Breast epithelium (tissue), 4 donors: Measurements from ENCODE around the gene ANXA4. TPM values are rescaled to one million over a fixed set of nuclear protein-coding genes. Genes with fewer than 3 reads are reported as not detected.

Source experiments
- DNase-seq, 2 donors: peaks; one replicate each; pipeline ENCODE4 v3.0.0-alpha.2; 2019; ENCODE audit warnings: low spot score in 2 of 2
- H3K27ac ChIP-seq, 2 donors: fragments of 200-600 bp; sonication (generic) in 1 of 2; one replicate each; pipeline ENCODE4 v1.5.1; 2016 to 2019; ENCODE audit warnings: mild to moderate bottlenecking in 1 of 2
- H3K27me3 ChIP-seq, 2 donors: fragments of 200-600 bp; sonication (generic) in 1 of 2; one replicate each; pipeline versions ENCODE4 v1.5.1 to v1.6.0; 2017 to 2019; ENCODE audit warnings: control low read depth in 1 of 2, mild to moderate bottlenecking in 1 of 2
- H3K36me3 ChIP-seq: fragments of 200-600 bp; one replicate; pipeline ENCODE4 v1.5.1; 2019
- H3K4me1 ChIP-seq, 2 donors: fragments of 200-600 bp; sonication (generic); one replicate each; pipeline ENCODE4 v1.5.1; 2016 to 2019; ENCODE audit warnings: control low read depth in 1 of 2
- H3K4me3 ChIP-seq, 3 donors: fragments of 200-600 bp; sonication (generic); 1 replicate in 2 of 3; 2 replicates in 1 of 3; pipeline ENCODE4 v1.5.1; 2016 to 2019; ENCODE audit warnings: mild to moderate bottlenecking in 3 of 3, moderate library complexity in 2 of 3
- H3K9me3 ChIP-seq, 2 donors: fragments of 200-600 bp; sonication (generic) in 1 of 2; one replicate each; pipeline ENCODE4 v1.5.1; 2016 to 2019; ENCODE audit warnings: control low read depth in 1 of 2
- CTCF ChIP-seq, 3 donors: fragments of 450-650 bp; IDR thresholded peaks; one replicate each; pipeline ENCODE4 v1.5.1; 2016 to 2017; ENCODE audit warnings: antibody characterized with exemption in 3 of 3, mild to moderate bottlenecking in 3 of 3, moderate library complexity in 3 of 3
- POLR2A ChIP-seq: fragments of 450-650 bp; IDR thresholded peaks from one replicate; pipeline ENCODE4 v1.6.1; 2016; ENCODE audit warnings: antibody characterized with exemption, mild to moderate bottlenecking, moderate library complexity
- POLR2AphosphoS5 ChIP-seq, 3 donors: sonication (generic); formaldehyde crosslinking; IDR thresholded peaks; one replicate each; pipeline ENCODE4 v1.6.1; 2017; ENCODE audit warnings: antibody characterized with exemption in 3 of 3
- intact Hi-C: fragments of 100-400 bp; cut with DNase I; formaldehyde crosslinking; loops from one replicate; pipeline ENCODE4 v1.15.1; 2023; ENCODE audit warnings: low total_unique reads
- total RNA-seq, 3 donors: library from RNA; depleted of rRNA; stranded (reverse); fragments of >200 nt; gene quantifications; one replicate each; pipeline ENCODE4 v1.1.0, GENCODE V29; 2016

Gene ANXA4
- total RNA-seq, 3 donors from 2014 or later, result 61.6 to 77.1 (median 65.6) TPM

GRCh38 chr2:69753659-69754363 lies 11.9 kb downstream of the ANXA4 start:
- no peak for DNase-seq
- intact Hi-C loops, result loop anchor here (10.0 kb wide), 1 partner anchor 811 kb away; no protein-coding TSS in a partner anchor
- Histone ChIP-seq H3K4me3 (no peak overlapping the region), H3K4me1 (peaks cover 0 to 16% of the 10 kb centered on the region in 2 donors), H3K9me3 (no peaks in the 10 kb centered on the region), H3K27me3 (no peaks in the 10 kb centered on the region), H3K36me3 (no peaks in the 10 kb centered on the region), H3K27ac (peak overlapping the region in 1 of 2 donors; percentile 61)
- TF ChIP-seq POLR2AphosphoS5 (IDR thresholded peaks at IDR 0.05), result no peak
- TF ChIP-seq CTCF (IDR thresholded peaks at IDR 0.05), result no peak
- no peak for TF ChIP-seq POLR2A

- Histone ChIP-seq H3K27me3 (no peaks in the 10 kb centered on the region), H3K4me1 (peaks cover 0 to 16% of the 10 kb centered on the region in 2 donors), H3K4me3 (peak overlapping the region in 1 of 3 donors; percentile 9), H3K9me3 (no peaks in the 10 kb centered on the region), H3K27ac (peak overlapping the region; percentile 13 to 61), H3K36me3 (no peaks in the 10 kb centered on the region)
- intact Hi-C loops, result loop anchor here (10.0 kb wide), 1 partner anchor 810 kb away; no protein-coding TSS in a partner anchor
- TF ChIP-seq CTCF (IDR thresholded peaks at IDR 0.05), result no peak
- TF ChIP-seq POLR2AphosphoS5 (IDR thresholded peaks at IDR 0.05), result no peak
- TF ChIP-seq POLR2A, result no peak
- no peak for DNase-seq
Observed at GRCh38 chr2:69754633-69755032, 12.7 kb downstream of the ANXA4 start.

- no peaks in the 10 kb centered on the region for H3K9me3 ChIP-seq
- no peak for TF ChIP-seq POLR2A
- no peak for TF ChIP-seq POLR2AphosphoS5 (IDR thresholded peaks at IDR 0.05)
- TF ChIP-seq CTCF (IDR thresholded peaks at IDR 0.05), result no peak
- no peak overlapping the region for H3K4me3 ChIP-seq
- H3K4me1 ChIP-seq, result peaks cover 0 to 16% of the 10 kb centered on the region in 2 donors
- H3K27me3 ChIP-seq, result no peaks in the 10 kb centered on the region
- peak overlapping the region in 1 of 2 donors; percentile 61 for H3K27ac ChIP-seq
- H3K36me3 ChIP-seq, result no peaks in the 10 kb centered on the region
- peak in 1 of 2 donors; percentile 45 for DNase-seq
- intact Hi-C loops, result loop anchor here (10.0 kb wide), 1 partner anchor 809 kb away; no protein-coding TSS in a partner anchor
Observed at GRCh38 chr2:69755862-69756467, 14.0 kb downstream of the ANXA4 start.

- DNase-seq, result no peak
- H3K27me3 ChIP-seq, result no peaks in the 10 kb centered on the region
- H3K36me3 ChIP-seq, result no peaks in the 10 kb centered on the region
- intact Hi-C loops, result no loop called here
- H3K9me3 ChIP-seq, result no peaks in the 10 kb centered on the region
- peak overlapping the region in 1 of 3 donors; percentile 19 for H3K4me3 ChIP-seq
- TF ChIP-seq CTCF (IDR thresholded peaks at IDR 0.05), result no peak
- no peak for TF ChIP-seq POLR2A
- TF ChIP-seq POLR2AphosphoS5 (IDR thresholded peaks at IDR 0.05), result no peak
- peak overlapping the region in 1 of 2 donors; percentile 87 for H3K27ac ChIP-seq
- H3K4me1 ChIP-seq, result peaks cover 0 to 20% of the 10 kb centered on the region in 2 donors
Observed at GRCh38 chr2:69762025-69762424, 20.1 kb downstream of the ANXA4 start.
